HG03097 (cell line): ENCODE measurements around the gene GNB2.
"Not testable (repeated sequence)": the region's sequence is repeated elsewhere in the genome, so short reads cannot be mapped to it uniquely, and the experiment has no call there.

Source experiments
- ATAC-seq: cut with Tn5 transposase; IDR thresholded peaks from one replicate; pipeline ENCODE4 v1.9.1; 2021; ENCODE audit not compliant: unreplicated experiment, low FRiP score

Gene GNB2

GRCh38 chr7:100662194-100662776 is 11.3 kb upstream of the GNB2 start:
- not testable (repeated sequence) for ATAC-seq

DNA sequence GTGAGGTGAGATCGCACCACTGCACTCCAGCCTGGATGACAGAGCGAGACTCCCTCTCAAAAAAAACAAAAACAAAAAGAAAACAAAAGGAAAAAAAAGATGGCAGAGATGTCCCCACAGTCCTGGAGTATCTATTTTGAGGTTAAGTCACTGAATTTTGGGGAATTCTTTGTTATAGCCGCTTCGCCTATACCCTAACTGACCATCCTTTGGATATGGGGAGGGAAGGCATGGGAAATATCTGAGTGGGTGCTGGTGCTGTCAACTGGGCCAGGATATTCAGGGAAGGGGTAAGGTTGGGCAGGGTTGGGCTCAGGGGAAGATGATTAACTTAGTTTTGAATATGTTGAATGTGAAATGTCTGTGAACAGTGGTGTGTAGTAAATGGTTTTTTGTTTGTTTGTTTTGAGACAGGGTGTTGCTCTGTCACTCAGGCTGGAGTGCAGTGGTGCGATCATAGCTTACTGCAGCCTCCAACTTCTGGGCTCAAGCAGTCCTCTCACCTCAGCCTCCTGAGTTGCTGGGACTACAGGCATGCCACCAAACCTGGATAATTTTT is 8.3 kb upstream of the GNB2 start:
- ATAC-seq, result no peak

- no peak for ATAC-seq
Measured at GRCh38 chr7:100667331-100668068, 6.0 kb upstream of the GNB2 start.

DNA sequence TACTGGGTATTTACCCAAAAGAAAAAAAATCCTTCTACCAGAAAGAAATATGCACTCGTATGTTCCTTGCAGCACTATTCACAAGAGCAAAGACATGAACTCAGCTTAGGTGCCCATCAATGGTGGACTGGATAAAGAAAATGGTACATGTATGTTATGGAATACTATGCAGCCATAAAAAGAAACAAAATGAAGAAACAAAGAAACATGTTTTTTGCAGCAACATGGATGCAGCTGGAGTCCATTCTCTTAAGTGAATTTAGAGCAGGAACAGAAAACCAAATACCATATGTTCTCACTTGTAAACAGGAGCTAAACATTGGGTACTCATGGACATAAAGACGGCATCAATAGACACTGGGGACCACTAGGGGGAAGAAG is 5.5 kb upstream of the GNB2 start:
- no peak for ATAC-seq

GRCh38 chr7:100669106-100669505 is 4.4 kb upstream of the GNB2 start:
- ATAC-seq, result not testable (repeated sequence)

GRCh38 chr7:100670074-100670473 is 3.5 kb upstream of the GNB2 start:
- no peak for ATAC-seq

DNA sequence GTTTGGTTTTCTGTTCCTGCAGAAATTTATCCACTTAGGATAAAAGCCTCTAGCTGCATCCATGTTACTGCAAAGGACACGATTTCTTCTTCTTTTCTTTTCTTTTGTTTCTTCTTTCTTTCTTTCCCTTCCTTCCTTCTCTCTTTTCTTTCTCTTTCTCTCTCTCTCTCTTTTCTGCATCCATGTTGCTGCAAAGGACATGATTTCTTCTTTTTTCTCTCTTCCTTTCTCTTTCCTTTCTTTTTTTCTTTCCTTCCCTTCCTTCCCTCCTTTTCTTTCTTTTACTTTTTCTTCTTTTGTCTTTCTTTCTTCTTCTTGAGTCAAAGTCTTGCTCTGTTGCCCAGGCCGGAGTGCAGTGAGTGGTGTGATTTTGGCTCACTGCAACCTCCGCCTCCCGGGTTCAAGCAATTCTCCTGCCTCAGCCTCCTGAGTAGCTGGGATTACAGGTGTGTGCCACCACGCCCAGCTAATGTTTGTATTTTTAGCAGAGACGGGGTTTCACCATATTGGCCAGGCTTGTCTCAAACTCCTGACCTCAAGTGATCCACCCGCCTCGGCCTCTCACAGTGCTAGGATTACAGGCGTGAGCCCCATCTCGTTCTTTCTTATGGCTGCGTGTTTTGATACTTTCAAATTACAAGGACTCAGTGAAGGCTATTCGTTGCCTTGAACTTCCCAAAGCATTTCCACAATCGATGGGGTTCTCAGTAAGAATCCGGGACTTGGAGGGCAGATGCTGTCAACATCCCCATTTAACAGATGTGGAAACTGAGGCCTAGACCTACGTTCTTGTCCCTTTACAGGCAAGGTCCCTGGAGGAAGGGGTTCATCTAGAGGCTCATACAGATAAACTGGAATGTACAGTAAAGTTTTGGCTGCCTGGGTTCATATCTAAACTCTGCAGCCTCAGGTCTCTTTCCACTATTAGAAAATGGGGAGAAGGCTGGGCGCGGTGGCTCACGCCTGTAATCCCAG is 1.9 kb upstream of the GNB2 start:
- no peak for ATAC-seq

- ATAC-seq, result no peak
Measured at GRCh38 chr7:100673942-100674410, 436 bp downstream of the GNB2 start.

- ATAC-seq, result no peak
Measured at GRCh38 chr7:100674411-100675104, 1.0 kb downstream of the GNB2 start.

DNA sequence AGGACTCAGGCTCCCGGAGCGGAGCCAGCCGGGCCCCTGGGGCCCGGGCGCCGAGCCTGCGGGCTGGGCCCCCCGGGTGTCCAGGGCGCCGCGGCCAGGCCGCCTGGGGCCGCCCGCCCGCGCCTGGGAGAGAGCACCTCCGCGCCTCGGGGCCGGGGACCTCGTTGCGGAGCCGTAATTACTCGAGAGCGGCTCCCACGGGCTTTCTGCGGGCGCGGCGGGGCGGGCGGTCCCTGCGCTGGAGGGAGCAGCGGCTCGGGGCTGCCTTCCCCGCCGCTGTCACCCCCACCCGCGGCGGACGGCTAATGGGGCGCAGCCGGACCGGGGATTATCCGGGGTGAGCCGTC is 1.5 kb downstream of the GNB2 start:
- no peak for ATAC-seq

GRCh38 chr7:100675581-100676350 is 2.2 kb downstream of the GNB2 start:
- ATAC-seq, result no peak

- ATAC-seq, result no peak
Measured at GRCh38 chr7:100676501-100677306, 3.2 kb downstream of the GNB2 start.

DNA sequence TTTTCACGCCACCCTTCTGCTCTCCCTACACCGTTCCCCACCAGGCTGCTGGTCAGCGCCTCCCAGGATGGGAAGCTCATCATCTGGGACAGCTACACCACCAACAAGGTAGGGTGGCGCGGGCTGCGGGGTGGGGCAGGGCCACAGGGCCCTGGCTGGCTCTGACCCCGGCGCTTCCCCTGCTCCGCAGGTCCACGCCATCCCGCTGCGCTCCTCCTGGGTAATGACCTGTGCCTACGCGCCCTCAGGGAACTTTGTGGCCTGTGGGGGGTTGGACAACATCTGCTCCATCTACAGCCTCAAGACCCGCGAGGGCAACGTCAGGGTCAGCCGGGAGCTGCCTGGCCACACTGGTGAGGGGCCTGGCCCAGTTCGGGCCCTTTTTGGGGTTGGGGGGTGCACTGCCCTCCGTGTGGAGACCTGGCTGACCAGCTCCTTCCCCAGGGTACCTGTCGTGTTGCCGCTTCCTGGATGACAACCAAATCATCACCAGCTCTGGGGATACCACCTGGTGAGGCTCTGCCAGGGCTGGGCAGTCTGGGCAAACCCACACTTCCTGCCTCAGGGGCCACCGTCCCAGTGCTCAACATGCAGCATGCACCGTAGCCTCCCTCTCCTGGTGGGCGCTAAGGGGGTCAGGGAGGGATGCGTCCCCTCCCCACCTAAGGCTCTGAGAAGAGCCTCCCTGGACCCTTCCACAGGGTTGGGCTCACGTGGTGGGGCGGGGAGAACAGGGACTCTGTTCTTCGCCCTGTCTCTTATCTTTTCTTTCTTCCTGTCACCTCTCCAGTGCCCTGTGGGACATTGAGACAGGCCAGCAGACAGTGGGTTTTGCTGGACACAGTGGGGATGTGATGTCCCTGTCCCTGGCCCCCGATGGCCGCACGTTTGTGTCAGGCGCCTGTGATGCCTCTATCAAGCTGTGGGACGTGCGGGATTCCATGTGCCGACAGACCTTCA is 4.0 kb downstream of the GNB2 start:
- no peak for ATAC-seq

DNA sequence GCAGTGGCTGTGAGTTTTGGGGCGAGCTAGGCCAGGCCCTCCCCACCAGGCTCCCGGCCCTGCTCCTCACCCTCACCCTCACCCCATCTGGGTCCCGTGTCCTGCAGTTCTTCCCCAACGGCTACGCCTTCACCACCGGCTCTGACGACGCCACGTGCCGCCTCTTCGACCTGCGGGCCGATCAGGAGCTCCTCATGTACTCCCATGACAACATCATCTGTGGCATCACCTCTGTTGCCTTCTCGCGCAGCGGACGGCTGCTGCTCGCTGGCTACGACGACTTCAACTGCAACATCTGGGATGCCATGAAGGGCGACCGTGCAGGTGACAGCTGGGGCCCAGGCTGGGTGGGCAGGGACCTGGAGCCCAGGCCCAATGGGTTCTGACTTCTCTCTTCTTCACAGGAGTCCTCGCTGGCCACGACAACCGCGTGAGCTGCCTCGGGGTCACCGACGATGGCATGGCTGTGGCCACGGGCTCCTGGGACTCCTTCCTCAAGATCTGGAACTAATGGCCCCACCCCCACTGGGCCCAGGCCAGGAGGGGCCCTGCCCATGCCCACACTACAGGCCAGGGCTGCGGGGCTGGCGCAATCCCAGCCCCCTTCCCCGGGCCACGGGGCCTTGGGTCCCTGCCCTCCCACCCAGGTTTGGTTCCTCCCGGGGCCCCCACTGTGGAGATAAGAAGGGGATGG is 4.9 kb downstream of the GNB2 start:
- no peak for ATAC-seq

- ATAC-seq, result no peak
Measured at GRCh38 chr7:100679129-100679926, 5.8 kb downstream of the GNB2 start.

DNA sequence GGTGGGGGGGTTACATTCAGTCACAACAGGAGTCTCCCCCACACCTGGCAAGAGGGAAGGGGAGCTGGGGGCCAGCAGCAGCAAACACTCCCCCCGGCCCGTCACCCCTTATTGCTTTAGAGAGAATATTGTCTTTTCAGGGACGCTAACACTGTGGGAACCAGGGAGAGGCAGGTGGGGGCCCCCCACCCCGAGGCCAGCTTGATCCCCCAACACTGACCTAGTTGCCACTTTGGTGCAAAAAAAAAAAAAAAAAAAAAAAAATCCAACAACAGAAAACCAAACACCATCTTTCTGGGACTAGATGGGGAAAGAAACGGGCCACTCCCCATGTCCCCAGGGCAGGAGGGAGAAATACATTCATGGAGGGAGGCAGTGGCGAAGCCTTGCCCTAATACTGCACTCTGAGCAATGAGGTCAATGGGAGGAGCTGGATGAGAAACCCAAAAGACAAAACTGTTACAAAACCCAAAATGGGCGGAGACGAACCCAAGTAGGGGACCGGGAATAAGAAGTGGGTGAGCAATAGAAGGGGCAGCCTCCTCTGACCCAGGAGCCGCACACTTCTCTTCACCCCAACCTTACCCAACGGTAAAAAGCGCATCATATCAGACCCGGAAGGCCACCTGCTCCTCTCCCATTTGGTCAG is 6.5 kb downstream of the GNB2 start:
- ATAC-seq, result no peak
